ENCODE measurements around the gene CHPT1.
"Not testable (repeated sequence)": the region's sequence is repeated elsewhere in the genome, so short reads cannot be mapped to it uniquely, and the experiment has no call there.

Gene CHPT1

GRCh38 chr12:101722392-101722791, 25.0 kb downstream of the CHPT1 start:
- DNase-seq (ENCODE audit: low read depth), result no peak

- no peak for DNase-seq (ENCODE audit: low read depth)
These were observed 29.7 kb downstream of the CHPT1 start for GRCh38 chr12:101727098-101727497.

- no peak for DNase-seq (ENCODE audit: low read depth)
These were observed 32.4 kb downstream of the CHPT1 start for GRCh38 chr12:101729842-101730241.

- no peak for DNase-seq (ENCODE audit: low read depth)
These were observed 34.9 kb downstream of the CHPT1 start for GRCh38 chr12:101732318-101732717.

GRCh38 chr12:101733166-101733565, 35.7 kb downstream of the CHPT1 start:
- DNase-seq (ENCODE audit: low read depth), result no peak

- not testable (repeated sequence) for DNase-seq (ENCODE audit: low read depth)
These were observed 37.0 kb downstream of the CHPT1 start for GRCh38 chr12:101734482-101734881.

GRCh38 chr12:101737476-101737875, 40.0 kb downstream of the CHPT1 start:
- no peak for DNase-seq (ENCODE audit: low read depth)

- DNase-seq (ENCODE audit: low read depth), result no peak
These were observed 41.7 kb downstream of the CHPT1 start, which contains the start of gene SYCP3 for GRCh38 chr12:101738920-101739665. TSS of gene SYCP3 (minus strand) at chr12:101739462. CDS start at chr12:101737935, 1,527 bp downstream.

GRCh38 chr12:101740566-101740965, 43.1 kb downstream of the CHPT1 start:
- no peak for DNase-seq (ENCODE audit: low read depth)

GRCh38 chr12:101740980-101741379, 43.5 kb downstream of the CHPT1 start:
- DNase-seq (ENCODE audit: low read depth), result no peak

- no peak for DNase-seq (ENCODE audit: low read depth)
These were observed 45.8 kb downstream of the CHPT1 start for GRCh38 chr12:101743242-101743641.

- no peak for DNase-seq (ENCODE audit: low read depth)
These were observed 46.5 kb downstream of the CHPT1 start for GRCh38 chr12:101743724-101744472.

- DNase-seq (ENCODE audit: low read depth), result no peak
These were observed 48.0 kb downstream of the CHPT1 start for GRCh38 chr12:101745481-101745880.

- no peak for DNase-seq (ENCODE audit: low read depth)
These were observed 48.8 kb downstream of the CHPT1 start for GRCh38 chr12:101746196-101746595.

GRCh38 chr12:101746661-101747060, 49.2 kb downstream of the CHPT1 start:
- DNase-seq (ENCODE audit: low read depth), result no peak

GRCh38 chr12:101747697-101748096, 50.3 kb downstream of the CHPT1 start:
- no peak for DNase-seq (ENCODE audit: low read depth)

- no peak for DNase-seq (ENCODE audit: low read depth)
These were observed 51.5 kb downstream of the CHPT1 start for GRCh38 chr12:101748907-101749306.

GRCh38 chr12:101749657-101750056, 52.2 kb downstream of the CHPT1 start:
- no peak for DNase-seq (ENCODE audit: low read depth)

GRCh38 chr12:101750152-101750551, 52.7 kb downstream of the CHPT1 start:
- DNase-seq (ENCODE audit: low read depth), result no peak

- no peak for DNase-seq (ENCODE audit: low read depth)
These were observed 62.1 kb downstream of the CHPT1 start for GRCh38 chr12:101759396-101760047.

- no peak for DNase-seq (ENCODE audit: low read depth)
These were observed 63.9 kb downstream of the CHPT1 start for GRCh38 chr12:101761350-101761749.

- no peak for DNase-seq (ENCODE audit: low read depth)
These were observed 64.3 kb downstream of the CHPT1 start for GRCh38 chr12:101761781-101762180.

All from T follicular helper cell (primary cell).